Glomerular visceral epithelial cell (primary cell): Measurements from ENCODE around the gene DDX1.
A peak's percentile ranks its signal among the peaks of the same experiment; 100 is the strongest.
"Not testable (repeated sequence)": the region's sequence is repeated elsewhere in the genome, so short reads cannot be mapped to it uniquely, and the experiment has no call there.

ENCODE experiments used
- DNase-seq: peaks from one replicate; pipeline ENCODE4 v3.0.0-alpha.2; 2016; ENCODE audit errors: extremely low spot score

Gene DDX1

GRCh38 chr2:15591692-15592463, at the start of gene DDX1:
DDX1 (plus strand) TSS chr2:15591868; CDS start chr2:15591934, 66 bp downstream.
- peak; percentile 81 for DNase-seq

GRCh38 chr2:15542269-15542668, 49.4 kb upstream of the DDX1 start:
- DNase-seq: not testable (repeated sequence)

GRCh38 chr2:15543053-15543452, 48.6 kb upstream of the DDX1 start:
- no peak for DNase-seq

GRCh38 chr2:15543541-15543940, 48.1 kb upstream of the DDX1 start:
- no peak for DNase-seq

GRCh38 chr2:15544227-15544626, 47.4 kb upstream of the DDX1 start:
- DNase-seq: no peak

GRCh38 chr2:15546297-15547098, 45.2 kb upstream of the DDX1 start:
- no peak for DNase-seq

- DNase-seq: no peak
Measured at GRCh38 chr2:15547115-15547876, 44.4 kb upstream of the DDX1 start.

- DNase-seq: no peak
Measured at GRCh38 chr2:15548974-15549373, 42.7 kb upstream of the DDX1 start.

GRCh38 chr2:15553519-15553918, 38.1 kb upstream of the DDX1 start:
- no peak for DNase-seq

- no peak for DNase-seq
Measured at GRCh38 chr2:15553951-15554350, 37.7 kb upstream of the DDX1 start.

GRCh38 chr2:15554525-15555218, 37.0 kb upstream of the DDX1 start:
- DNase-seq: no peak

GRCh38 chr2:15555760-15556193, 35.9 kb upstream of the DDX1 start:
- no peak for DNase-seq

GRCh38 chr2:15556311-15556930, 35.2 kb upstream of the DDX1 start:
- no peak for DNase-seq

GRCh38 chr2:15557887-15558311, 33.8 kb upstream of the DDX1 start:
- peak; percentile 0 for DNase-seq

- DNase-seq: no peak
Measured at GRCh38 chr2:15559379-15560139, 32.1 kb upstream of the DDX1 start.

GRCh38 chr2:15560140-15560987, 31.3 kb upstream of the DDX1 start:
- DNase-seq: peak; percentile 24

- DNase-seq: peak; percentile 75
Measured at GRCh38 chr2:15560988-15561573, 30.6 kb upstream of the DDX1 start, which contains the start of gene NBAS. NBAS (minus strand) TSS chr2:15561334; CDS start chr2:15561304, 30 bp downstream.

GRCh38 chr2:15561574-15562344, 29.9 kb upstream of the DDX1 start:
- DNase-seq: peak; percentile 8
